ENCODE data around the gene ACSM6. TPM values are rescaled to one million over a fixed set of nuclear protein-coding genes. Genes with fewer than 3 reads are reported as not detected.

The ACSM6 gene
- total RNA-seq, 1 experiment from 2014 or later: not detected

DNA sequence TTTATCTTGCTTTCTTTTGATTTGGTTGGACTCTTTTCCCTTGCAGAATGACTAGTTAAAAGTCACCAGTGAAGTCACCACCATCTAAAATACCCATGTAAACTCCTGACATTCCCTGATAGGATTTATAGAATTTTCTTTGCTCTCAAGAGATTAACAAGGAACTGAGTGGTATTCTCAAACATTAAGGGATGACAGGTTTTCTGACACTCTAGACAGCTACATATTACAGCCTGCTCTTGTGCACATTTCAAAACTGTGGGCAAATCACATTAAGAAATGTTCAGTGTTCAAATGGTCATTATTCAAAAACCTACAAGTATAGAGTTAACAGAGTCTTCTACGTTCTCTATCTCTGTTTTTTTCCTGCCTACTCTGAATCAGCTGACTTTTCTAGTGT is 15.8 kb upstream of the ACSM6 start:
- H4K8ac ChIP-seq (replicated peaks; ENCODE audit: insufficient read length, low read depth, low read length): no peak overlapping the region
- H2AFZ ChIP-seq (ENCODE audit: low read length): no peak overlapping the region
- no peaks in the 10 kb centered on the region for H3K79me1 ChIP-seq (ENCODE audit: insufficient read depth, low read depth, low read length, poor library complexity, severe bottlenecking)
- no peak overlapping the region for H3K18ac ChIP-seq (ENCODE audit: insufficient read length, low read depth, low read length)
- no peak overlapping the region for H2BK120ac ChIP-seq (ENCODE audit: low read depth, low read length, poor library complexity, severe bottlenecking)
- H2BK5ac ChIP-seq (ENCODE audit: insufficient read length, low read length): no peak overlapping the region
- no peaks in the 10 kb centered on the region for H3K23me2 ChIP-seq (ENCODE audit: insufficient read length, low read depth, low read length, poor library complexity, severe bottlenecking)
- H3K27ac ChIP-seq (ENCODE audit: insufficient read length, low read depth, low read length): no peak overlapping the region
- H3K4me1 ChIP-seq (ENCODE audit: insufficient read depth, low read length): no peaks in the 10 kb centered on the region
- no peak overlapping the region for H3K4me2 ChIP-seq (ENCODE audit: insufficient read depth, insufficient read length, low read length)
- no peaks in the 10 kb centered on the region for H4K20me1 ChIP-seq (ENCODE audit: control insufficient read depth, insufficient read depth, insufficient read length)
- H4K91ac ChIP-seq (ENCODE audit: insufficient read length, low read depth, low read length): no peak overlapping the region
- H4K5ac ChIP-seq (ENCODE audit: insufficient read length, low read depth, low read length): no peak overlapping the region
- no peak overlapping the region for H3K27ac Mint-ChIP-seq
- peaks cover 2 to 3% of the 10 kb centered on the region in 2 experiments; a peak in 2 of 5 replicates for H3K9me3 Mint-ChIP-seq
- no peak for TF ChIP-seq CTCF (conservative IDR thresholded peaks at IDR 0.05)
- H2BK15ac ChIP-seq (ENCODE audit: low read depth, low read length): no peak overlapping the region
- H3K4me3 Mint-ChIP-seq: no peak overlapping the region
- H2BK20ac ChIP-seq (ENCODE audit: low read depth, low read length, poor library complexity, severe bottlenecking): no peak overlapping the region
- H3K56ac ChIP-seq (ENCODE audit: insufficient read length, low read depth, low read length): no peak overlapping the region
- no peak overlapping the region for H3K4ac ChIP-seq (ENCODE audit: low read depth, low read length)
- H3K9ac ChIP-seq (ENCODE audit: extremely low read depth, insufficient read length, low read length): no peak overlapping the region
- H3K27me3 ChIP-seq (ENCODE audit: insufficient read depth, low read length): no peaks in the 10 kb centered on the region
- H2BK12ac ChIP-seq (ENCODE audit: insufficient read length, low read depth, low read length): no peak overlapping the region
- H2AK5ac ChIP-seq (ENCODE audit: insufficient read length, low read length): no peak overlapping the region
- H3K23ac ChIP-seq (ENCODE audit: insufficient read length, low read depth, low read length): no peak overlapping the region
- H3K36me3 Mint-ChIP-seq (ENCODE audit: insufficient read depth in 1 of 3, low read depth in 3 of 3): peaks cover 0 to 3% (median 2%) of the 10 kb centered on the region in 3 experiments; a peak in 4 of 7 replicates
- WGBS (ENCODE audit: extremely low coverage, insufficient read length, low lambda C conversion rate): no CpG with 5 or more reads among the region's 1 CpG
- H3K79me2 ChIP-seq (ENCODE audit: insufficient read depth, low read length): no peaks in the 10 kb centered on the region
- no peak overlapping the region for H3K14ac ChIP-seq (ENCODE audit: insufficient read depth, low read length)
- peaks cover 12 to 14% of the 10 kb centered on the region in 2 experiments for H3K4me1 Mint-ChIP-seq
- DNase-seq: no peak
- no peaks in the 10 kb centered on the region for H3K27me3 Mint-ChIP-seq (ENCODE audit: low read depth)
- no peak overlapping the region for H3T11ph ChIP-seq (ENCODE audit: low read length)
- H3K9me3 ChIP-seq (ENCODE audit: control insufficient read depth, low read depth, low read length): no peaks in the 10 kb centered on the region
